ENCODE results near the gene MRO. TPM values are rescaled to one million over a fixed set of nuclear protein-coding genes. Genes with fewer than 3 reads are reported as not detected.

The MRO gene
- total RNA-seq, 6 experiments from 2014 or later: 2.2 to 14.8 (median 2.7) TPM

DNA sequence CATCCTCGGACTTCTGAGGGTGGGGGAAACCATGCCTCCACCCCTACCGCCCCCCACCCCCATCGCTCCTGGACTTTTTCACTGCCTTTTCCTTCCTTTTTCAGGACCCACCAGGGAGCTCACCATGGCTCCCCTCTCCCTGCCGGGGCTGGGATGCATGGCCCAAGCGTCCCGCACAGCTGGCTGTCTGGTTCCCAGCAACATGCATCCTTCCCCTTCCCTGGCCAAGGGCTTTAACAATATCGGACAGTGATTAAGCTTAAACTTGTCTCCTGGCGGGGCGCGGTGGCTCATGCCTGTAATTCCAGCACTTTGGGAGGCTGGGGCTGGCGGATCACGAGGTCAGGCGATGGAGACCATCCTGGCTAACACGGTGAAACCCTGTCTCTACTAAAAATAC is 44.1 kb downstream of the MRO start:
- WGBS (ENCODE audit: insufficient coverage, low coverage, low lambda C conversion rate, missing lambda C conversion rate): 93% methylated on average over 8 of the region's 14 CpGs
- intact Hi-C loops (cut with DNase I): no loop called here
- DNase-seq (no peak), ATAC-seq (no peak)
- TF ChIP-seq POLR2A (IDR thresholded peaks at IDR 0.05): no peak
- TF ChIP-seq, protein P1, sequence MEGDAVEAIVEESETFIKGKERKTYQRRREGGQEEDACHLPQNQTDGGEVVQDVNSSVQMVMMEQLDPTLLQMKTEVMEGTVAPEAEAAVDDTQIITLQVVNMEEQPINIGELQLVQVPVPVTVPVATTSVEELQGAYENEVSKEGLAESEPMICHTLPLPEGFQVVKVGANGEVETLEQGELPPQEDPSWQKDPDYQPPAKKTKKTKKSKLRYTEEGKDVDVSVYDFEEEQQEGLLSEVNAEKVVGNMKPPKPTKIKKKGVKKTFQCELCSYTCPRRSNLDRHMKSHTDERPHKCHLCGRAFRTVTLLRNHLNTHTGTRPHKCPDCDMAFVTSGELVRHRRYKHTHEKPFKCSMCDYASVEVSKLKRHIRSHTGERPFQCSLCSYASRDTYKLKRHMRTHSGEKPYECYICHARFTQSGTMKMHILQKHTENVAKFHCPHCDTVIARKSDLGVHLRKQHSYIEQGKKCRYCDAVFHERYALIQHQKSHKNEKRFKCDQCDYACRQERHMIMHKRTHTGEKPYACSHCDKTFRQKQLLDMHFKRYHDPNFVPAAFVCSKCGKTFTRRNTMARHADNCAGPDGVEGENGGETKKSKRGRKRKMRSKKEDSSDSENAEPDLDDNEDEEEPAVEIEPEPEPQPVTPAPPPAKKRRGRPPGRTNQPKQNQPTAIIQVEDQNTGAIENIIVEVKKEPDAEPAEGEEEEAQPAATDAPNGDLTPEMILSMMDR (IDR thresholded peaks at IDR 0.05): no peak
- no peaks in the 10 kb centered on the region for H3K27me3 ChIP-seq
- H3K36me3 ChIP-seq: no peaks in the 10 kb centered on the region
- H3K4me1 ChIP-seq: no peaks in the 10 kb centered on the region
- H3K4me3 ChIP-seq: no peak overlapping the region
- H3K9me3 ChIP-seq: no peaks in the 10 kb centered on the region
- H3K27ac ChIP-seq: no peak overlapping the region

DNA sequence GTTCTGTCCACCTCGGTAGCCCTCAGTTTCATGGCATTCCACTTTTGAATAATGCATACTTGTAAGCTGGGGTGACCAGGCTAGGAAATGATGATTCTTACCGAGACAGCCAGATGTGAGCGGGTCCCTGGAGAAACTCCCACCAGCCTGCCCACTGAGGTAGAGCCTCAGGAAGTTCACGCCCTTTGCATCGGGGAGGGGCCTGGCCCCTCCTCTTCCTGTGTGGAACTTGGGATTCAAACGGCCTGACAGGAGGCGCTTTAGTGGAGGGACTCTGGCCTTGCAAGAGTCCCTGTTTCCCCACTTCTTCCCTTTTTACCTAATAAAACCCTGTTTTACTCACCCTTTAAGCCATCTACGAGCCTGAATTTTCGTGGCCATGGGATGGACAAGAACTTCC is 44.6 kb downstream of the MRO start:
- intact Hi-C loops (cut with DNase I): no loop called here
- Histone ChIP-seq H3K27me3 (no peaks in the 10 kb centered on the region), H3K4me1 (no peaks in the 10 kb centered on the region), H3K9me3 (no peaks in the 10 kb centered on the region), H3K27ac (no peak overlapping the region), H3K4me3 (no peak overlapping the region), H3K36me3 (no peaks in the 10 kb centered on the region)
- TF ChIP-seq POLR2A (IDR thresholded peaks at IDR 0.05): no peak
- TF ChIP-seq, protein P1 (IDR thresholded peaks at IDR 0.05): no peak
- no peak for DNase-seq
- ATAC-seq: no peak
- 61% methylated on average over 4 of the region's 9 CpGs for WGBS (ENCODE audit: insufficient coverage, low coverage, low lambda C conversion rate, missing lambda C conversion rate)

DNA sequence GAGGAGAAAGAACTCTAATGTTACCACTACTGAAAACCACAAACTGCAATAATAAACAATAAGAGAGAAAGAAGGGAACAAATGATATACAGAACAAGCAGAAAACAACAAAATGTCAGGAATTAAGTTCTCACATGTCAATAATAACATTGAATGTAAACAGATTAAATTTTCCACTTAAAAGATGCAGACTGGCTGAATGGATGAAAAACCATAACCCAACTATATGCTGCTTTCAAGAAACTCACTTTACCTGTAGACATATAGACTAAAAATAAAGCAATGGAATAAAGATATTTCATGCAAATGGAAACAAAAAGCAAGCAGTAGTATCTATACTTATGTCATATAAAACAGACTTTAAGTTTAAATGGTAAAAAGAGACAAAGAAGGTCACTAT is 50.4 kb downstream of the MRO start:
- Histone ChIP-seq H3K27me3 (no peaks in the 10 kb centered on the region), H3K4me3 (no peak overlapping the region), H3K36me3 (no peaks in the 10 kb centered on the region), H3K27ac (no peak overlapping the region), H3K9me3 (peaks cover 0 to 7% (median 0%) of the 10 kb centered on the region in 4 donors), H3K4me1 (no peaks in the 10 kb centered on the region)
- ATAC-seq (no peak), DNase-seq (no peak)
- no peak for TF ChIP-seq POLR2A (IDR thresholded peaks at IDR 0.05)
- TF ChIP-seq, protein P1 (IDR thresholded peaks at IDR 0.05): no peak
- intact Hi-C loops (cut with DNase I): no loop called here

DNA sequence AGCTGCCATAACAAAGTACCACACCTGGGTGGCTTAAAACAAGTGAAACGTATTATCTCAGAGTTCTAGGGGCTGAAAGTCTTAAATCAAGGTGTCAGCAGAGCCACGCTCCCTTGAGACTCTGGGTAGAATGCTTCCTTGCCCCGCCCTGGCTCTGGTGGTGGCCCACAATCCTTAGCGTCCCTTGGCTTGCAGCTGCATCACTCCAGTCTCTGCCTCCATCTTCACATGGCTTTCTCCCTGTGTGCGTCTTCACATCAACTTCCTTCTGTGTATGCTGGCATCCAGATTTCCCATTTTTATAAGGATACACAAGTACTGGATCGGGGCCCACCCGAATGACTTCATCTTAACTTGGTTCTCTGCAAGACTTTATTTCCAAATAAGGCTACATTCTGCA is 62.5 kb downstream of the MRO start:
- DNase-seq: no peak
- Histone ChIP-seq H3K4me3 (no peak overlapping the region), H3K27ac (no peak overlapping the region), H3K27me3 (no peaks in the 10 kb centered on the region), H3K4me1 (no peaks in the 10 kb centered on the region), H3K36me3 (no peaks in the 10 kb centered on the region), H3K9me3 (no peaks in the 10 kb centered on the region)
- 73% methylated on average over 5 of the region's 7 CpGs for WGBS (ENCODE audit: insufficient coverage, low coverage, low lambda C conversion rate, missing lambda C conversion rate)
- no peak for ATAC-seq
- TF ChIP-seq, protein P1 (IDR thresholded peaks at IDR 0.05): no peak
- TF ChIP-seq POLR2A (IDR thresholded peaks at IDR 0.05): no peak
- intact Hi-C loops (cut with DNase I): no loop called here

DNA sequence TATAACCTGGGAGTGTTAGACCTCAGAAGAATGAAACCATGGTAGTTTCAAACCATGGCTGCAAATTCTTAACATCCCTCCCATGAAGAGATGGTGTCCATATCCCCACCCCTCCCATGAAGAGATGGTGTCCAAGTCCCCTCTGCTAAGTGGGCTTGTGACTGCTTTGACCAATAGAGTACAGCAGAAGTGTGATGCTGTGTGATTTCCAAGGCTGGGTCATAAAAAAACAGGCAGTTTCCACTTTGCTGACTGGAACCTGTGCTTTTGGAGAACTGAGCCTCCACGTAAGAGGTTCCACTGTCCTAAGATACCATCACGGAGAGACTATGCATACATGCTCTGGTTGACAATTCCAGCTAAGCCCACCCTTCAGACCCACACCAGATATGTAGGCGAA is 65.5 kb downstream of the MRO start:
- H3K4me1 ChIP-seq: no peaks in the 10 kb centered on the region
- no peaks in the 10 kb centered on the region for H3K36me3 ChIP-seq
- DNase-seq: no peak
- WGBS (ENCODE audit: insufficient coverage, low coverage, low lambda C conversion rate, missing lambda C conversion rate): 70% methylated on average over 3 of the region's 3 CpGs
- H3K9me3 ChIP-seq: no peaks in the 10 kb centered on the region
- no peak for TF ChIP-seq POLR2A (IDR thresholded peaks at IDR 0.05)
- TF ChIP-seq, protein P1 (IDR thresholded peaks at IDR 0.05): no peak
- no peak overlapping the region for H3K4me3 ChIP-seq
- H3K27ac ChIP-seq: no peak overlapping the region
- no peak for ATAC-seq
- H3K27me3 ChIP-seq: no peaks in the 10 kb centered on the region
- intact Hi-C loops (cut with DNase I): no loop called here

Measured in right lobe of liver (tissue), 6 donors.